WTC11 (cell line): ENCODE data around the gene EYA2.

Source experiments
- CREM ChIP-seq: sonication (generic); formaldehyde crosslinking; IDR thresholded peaks from 2 replicates; pipeline ENCODE4 v1.8.1; 2022; ENCODE audit warnings: mild to moderate bottlenecking, missing genetic modification reagents, moderate library complexity
- CTCF ChIP-seq: fragments of 200-600 bp; IDR thresholded peaks from 2 replicates; pipeline ENCODE4 v1.8.0; 2022; ENCODE audit warnings: antibody characterized with exemption
- E2F1 ChIP-seq: sonication (generic); formaldehyde crosslinking; IDR thresholded peaks from 2 replicates; pipeline ENCODE4 v1.8.0; 2022; ENCODE audit warnings: mild to moderate bottlenecking, missing genetic modification reagents
- GABPB1 ChIP-seq: sonication (generic); formaldehyde crosslinking; IDR thresholded peaks from 2 replicates; pipeline ENCODE4 v1.8.1; 2023; ENCODE audit warnings: mild to moderate bottlenecking, missing genetic modification reagents
- JAZF1 ChIP-seq: fragments of 250-450 bp; sonication (Bioruptor Pico); IDR thresholded peaks from 2 replicates; pipeline ENCODE4 v1.9.0; 2021; ENCODE audit warnings: moderate library complexity, mild to moderate bottlenecking, inconsistent platforms
- NFYB ChIP-seq: sonication (generic); formaldehyde crosslinking; conservative IDR thresholded peaks from 2 replicates; pipeline ENCODE4 v1.8.0; 2022; ENCODE audit warnings: low read depth, missing genetic modification reagents
- RELA ChIP-seq: sonication (generic); formaldehyde crosslinking; IDR thresholded peaks from 2 replicates; pipeline ENCODE4 v1.8.1; 2022; ENCODE audit warnings: missing genetic modification reagents, mild to moderate bottlenecking, borderline replicate concordance
- SP1 ChIP-seq: sonication (generic); formaldehyde crosslinking; conservative IDR thresholded peaks from 2 replicates; pipeline ENCODE4 v1.8.1; 2022; ENCODE audit warnings: missing genetic modification reagents

- TF ChIP-seq CTCF: no peak
- no peak for TF ChIP-seq E2F1 (CRISPR knock-in tag)
- no peak for TF ChIP-seq SP1
- TF ChIP-seq GABPB1 (CRISPR knock-in tag): no peak
- no peak for TF ChIP-seq RELA (CRISPR knock-in tag)
- no peak for TF ChIP-seq CREM (CRISPR knock-in tag)
- TF ChIP-seq NFYB (CRISPR knock-in tag): no peak
- no peak for TF ChIP-seq JAZF1 (CRISPR knock-in tag)
These were observed 294.4 kb downstream of the EYA2 start for GRCh38 chr20:47189060-47189459.
